ENCODE measurements around the gene GFOD1. TPM values are rescaled to one million over a fixed set of nuclear protein-coding genes. Genes with fewer than 3 reads are reported as not detected.
"Not testable (repeated sequence)": the region's sequence is repeated elsewhere in the genome, so short reads cannot be mapped to it uniquely, and the experiment has no call there.

Gene GFOD1
- total and polyA plus RNA-seq, 2 of the 4 experiments (the other 2 are of a cell fraction), result 1.8 to 3.4 TPM

GRCh38 chr6:13460289-13460688 is 27.1 kb downstream of the GFOD1 start:
- H2BK120ac ChIP-seq (ENCODE audit: low read depth, low read length); H3K27ac ChIP-seq (ENCODE audit: insufficient read depth, low read length); H2BK5ac ChIP-seq (ENCODE audit: low read depth, low read length, poor library complexity, severe bottlenecking); dilution Hi-C loops (cut with HindIII; ENCODE audit: low sequenced_read_pairs, unreplicated experiment); H2AK5ac ChIP-seq (ENCODE audit: low read depth, low read length); H3K56ac ChIP-seq (ENCODE audit: extremely low read depth, insufficient read depth, low read length); CTCF ChIA-PET; intact Hi-C loops (cut with micrococcal nuclease); H2BK20ac ChIP-seq (ENCODE audit: low read depth, low read length); H4K5ac ChIP-seq (ENCODE audit: low read depth, low read length); H3K36me3 ChIP-seq (ENCODE audit: control insufficient read depth, insufficient read depth, low read length); H4K8ac ChIP-seq (ENCODE audit: low read depth in 2 of 2, low read length in 2 of 2); DNase-seq; H4K20me1 ChIP-seq (ENCODE audit: insufficient read depth, low read length); H3K18ac ChIP-seq (ENCODE audit: low read depth, low read length); H3K9ac ChIP-seq (ENCODE audit: low read depth, low read length); H3K4ac ChIP-seq (ENCODE audit: low read depth, low read length); H4K91ac ChIP-seq (ENCODE audit: insufficient read depth, low read depth, low read length); H3K4me3 ChIP-seq (ENCODE audit: insufficient read depth, low read depth, low read length); H3K4me2 ChIP-seq (ENCODE audit: low read depth, low read length); H3K27me3 ChIP-seq (ENCODE audit: control insufficient read depth, insufficient read depth, low read length); H3K14ac ChIP-seq (replicated peaks; ENCODE audit: low read depth, low read length); in situ Hi-C loops (cut with MboI; ENCODE audit: low sequenced_read_pairs); H2BK15ac ChIP-seq (ENCODE audit: low read depth, low read length); H2AFZ ChIP-seq (replicated peaks; ENCODE audit: low read length, poor library complexity); H2AK9ac ChIP-seq (replicated peaks; ENCODE audit: low read depth, low read length, poor library complexity); H3K23ac ChIP-seq (ENCODE audit: low read depth, low read length); H3K9me3 ChIP-seq (ENCODE audit: control insufficient read depth, insufficient read depth, low read length); BruUV-seq (replicated peaks); ATAC-seq (ENCODE audit: low read depth); POLR2A ChIA-PET (ENCODE audit: unreplicated experiment): not testable (repeated sequence)
- peaks cover 0 to 34% of the 10 kb centered on the region in 2 experiments; a peak in 1 of 4 replicates for H3K79me1 ChIP-seq (ENCODE audit: low read depth in 1 of 2, low read length in 2 of 2)
- H3K9me1 ChIP-seq (ENCODE audit: insufficient read depth, low read length), result peaks cover 21% of the 10 kb centered on the region
- H3K4me1 ChIP-seq (ENCODE audit: control insufficient read depth, insufficient read depth, low read length), result peaks cover 19% of the 10 kb centered on the region
- no CpG with 5 or more reads among the region's 2 CpGs for WGBS, 2 experiments (ENCODE audit: extremely low coverage in 2 of 2, insufficient read length in 1 of 2)
